Panc1 (cell line): ENCODE results near the gene GRK2.

Experiments used
- POLR2AphosphoS5 ChIP-seq: IDR thresholded peaks from 2 replicates; pipeline ENCODE4 v1.6.1; 2012; ENCODE audit warnings: mild to moderate bottlenecking, low read depth, low read length, moderate library complexity
- TF ChIP-seq, protein P1 (sequence below): fragments of 450-650 bp; IDR thresholded peaks from 2 replicates; pipeline ENCODE4 v1.5.1; 2017; ENCODE audit warnings: mild to moderate bottlenecking
- TF ChIP-seq, protein P2 (sequence below), 2 experiments: IDR thresholded peaks; 2 replicates each; pipeline ENCODE4 v1.6.1; 2011 to 2012; ENCODE audit warnings: low read depth in 2 of 2, control low read depth in 1 of 2, low read length in 1 of 2, mild to moderate bottlenecking in 1 of 2, moderate library complexity in 1 of 2; ENCODE audit not compliant: insufficient read depth in 1 of 2

DNA sequence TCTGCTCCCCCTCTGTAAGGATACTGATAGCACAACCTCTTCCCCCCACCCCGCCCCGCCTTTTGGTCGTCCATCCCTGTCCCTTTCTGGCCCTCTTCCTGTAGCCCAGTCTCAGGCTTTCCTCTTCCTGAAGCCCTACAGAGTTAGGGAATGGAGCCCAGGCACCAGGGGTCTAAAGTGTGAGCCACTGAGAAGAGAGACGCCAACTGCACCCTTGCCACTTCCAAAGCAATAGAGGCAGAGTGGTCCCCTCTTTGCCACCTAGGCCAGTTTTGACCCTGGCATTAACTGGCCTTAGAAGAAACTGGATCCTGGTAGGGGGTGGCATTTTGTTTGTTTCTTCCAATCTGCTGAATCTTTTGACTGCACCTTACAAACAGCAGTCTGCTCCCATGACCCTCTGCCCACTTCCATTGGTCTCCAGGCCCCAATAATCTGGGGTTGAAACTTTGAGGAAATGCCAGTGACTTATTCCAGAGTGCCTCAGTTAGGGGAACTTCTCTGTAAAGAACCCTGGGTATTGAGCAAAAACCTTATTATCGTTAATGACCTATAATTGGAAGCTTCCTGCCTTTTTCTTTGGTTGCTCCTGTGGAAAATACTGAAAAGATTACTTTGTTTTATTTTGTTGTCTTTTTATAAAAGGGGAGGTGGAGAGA lies 9.7 kb upstream of the GRK2 start:
- TF ChIP-seq, protein P1, sequence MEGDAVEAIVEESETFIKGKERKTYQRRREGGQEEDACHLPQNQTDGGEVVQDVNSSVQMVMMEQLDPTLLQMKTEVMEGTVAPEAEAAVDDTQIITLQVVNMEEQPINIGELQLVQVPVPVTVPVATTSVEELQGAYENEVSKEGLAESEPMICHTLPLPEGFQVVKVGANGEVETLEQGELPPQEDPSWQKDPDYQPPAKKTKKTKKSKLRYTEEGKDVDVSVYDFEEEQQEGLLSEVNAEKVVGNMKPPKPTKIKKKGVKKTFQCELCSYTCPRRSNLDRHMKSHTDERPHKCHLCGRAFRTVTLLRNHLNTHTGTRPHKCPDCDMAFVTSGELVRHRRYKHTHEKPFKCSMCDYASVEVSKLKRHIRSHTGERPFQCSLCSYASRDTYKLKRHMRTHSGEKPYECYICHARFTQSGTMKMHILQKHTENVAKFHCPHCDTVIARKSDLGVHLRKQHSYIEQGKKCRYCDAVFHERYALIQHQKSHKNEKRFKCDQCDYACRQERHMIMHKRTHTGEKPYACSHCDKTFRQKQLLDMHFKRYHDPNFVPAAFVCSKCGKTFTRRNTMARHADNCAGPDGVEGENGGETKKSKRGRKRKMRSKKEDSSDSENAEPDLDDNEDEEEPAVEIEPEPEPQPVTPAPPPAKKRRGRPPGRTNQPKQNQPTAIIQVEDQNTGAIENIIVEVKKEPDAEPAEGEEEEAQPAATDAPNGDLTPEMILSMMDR, result no peak
- no peak for TF ChIP-seq POLR2AphosphoS5
- TF ChIP-seq, protein P2, sequence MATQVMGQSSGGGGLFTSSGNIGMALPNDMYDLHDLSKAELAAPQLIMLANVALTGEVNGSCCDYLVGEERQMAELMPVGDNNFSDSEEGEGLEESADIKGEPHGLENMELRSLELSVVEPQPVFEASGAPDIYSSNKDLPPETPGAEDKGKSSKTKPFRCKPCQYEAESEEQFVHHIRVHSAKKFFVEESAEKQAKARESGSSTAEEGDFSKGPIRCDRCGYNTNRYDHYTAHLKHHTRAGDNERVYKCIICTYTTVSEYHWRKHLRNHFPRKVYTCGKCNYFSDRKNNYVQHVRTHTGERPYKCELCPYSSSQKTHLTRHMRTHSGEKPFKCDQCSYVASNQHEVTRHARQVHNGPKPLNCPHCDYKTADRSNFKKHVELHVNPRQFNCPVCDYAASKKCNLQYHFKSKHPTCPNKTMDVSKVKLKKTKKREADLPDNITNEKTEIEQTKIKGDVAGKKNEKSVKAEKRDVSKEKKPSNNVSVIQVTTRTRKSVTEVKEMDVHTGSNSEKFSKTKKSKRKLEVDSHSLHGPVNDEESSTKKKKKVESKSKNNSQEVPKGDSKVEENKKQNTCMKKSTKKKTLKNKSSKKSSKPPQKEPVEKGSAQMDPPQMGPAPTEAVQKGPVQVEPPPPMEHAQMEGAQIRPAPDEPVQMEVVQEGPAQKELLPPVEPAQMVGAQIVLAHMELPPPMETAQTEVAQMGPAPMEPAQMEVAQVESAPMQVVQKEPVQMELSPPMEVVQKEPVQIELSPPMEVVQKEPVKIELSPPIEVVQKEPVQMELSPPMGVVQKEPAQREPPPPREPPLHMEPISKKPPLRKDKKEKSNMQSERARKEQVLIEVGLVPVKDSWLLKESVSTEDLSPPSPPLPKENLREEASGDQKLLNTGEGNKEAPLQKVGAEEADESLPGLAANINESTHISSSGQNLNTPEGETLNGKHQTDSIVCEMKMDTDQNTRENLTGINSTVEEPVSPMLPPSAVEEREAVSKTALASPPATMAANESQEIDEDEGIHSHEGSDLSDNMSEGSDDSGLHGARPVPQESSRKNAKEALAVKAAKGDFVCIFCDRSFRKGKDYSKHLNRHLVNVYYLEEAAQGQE (IDR thresholded peaks at IDR 0.05; ENCODE audit: insufficient read depth in 1 of 2, low read depth in 2 of 2, low read length in 1 of 2), result no peak
